Skeletal muscle cell (primary cell): Measurements from ENCODE around the gene IMMP2L.
A peak's percentile ranks its signal among the peaks of the same experiment; 100 is the strongest.

Experiments used
- DNase-seq: peaks from one replicate; pipeline ENCODE4 v3.0.0-alpha.2; 2010; ENCODE audit warnings: low read depth
- H3K4me3 ChIP-seq: 2 replicates; pipeline ENCODE4 v1.5.1; 2011; ENCODE audit warnings: low read depth, mild to moderate bottlenecking, control low read depth, low read length, moderate library complexity

IMMP2L gene

DNA sequence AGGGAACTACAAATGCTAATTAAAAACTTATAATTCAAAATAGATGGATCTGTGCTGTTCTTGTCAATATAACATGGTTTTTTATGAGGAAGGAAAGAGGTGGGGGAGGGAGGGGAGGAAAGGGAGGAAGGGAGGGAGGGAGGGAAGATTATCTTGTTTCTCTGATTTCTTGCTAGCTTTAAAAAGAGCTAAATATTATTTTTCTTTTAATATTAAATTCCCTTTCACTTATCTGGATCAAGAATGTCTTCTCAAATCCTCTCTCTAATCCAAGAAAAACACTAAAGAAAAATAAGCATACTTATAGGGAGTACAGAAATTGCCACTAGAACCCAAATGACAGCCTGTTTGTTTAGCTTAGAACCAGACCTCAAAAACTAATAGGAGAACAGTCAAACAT, 416.2 kb downstream of the IMMP2L start:
- no peak overlapping the region for H3K4me3 ChIP-seq
- no peak for DNase-seq

DNA sequence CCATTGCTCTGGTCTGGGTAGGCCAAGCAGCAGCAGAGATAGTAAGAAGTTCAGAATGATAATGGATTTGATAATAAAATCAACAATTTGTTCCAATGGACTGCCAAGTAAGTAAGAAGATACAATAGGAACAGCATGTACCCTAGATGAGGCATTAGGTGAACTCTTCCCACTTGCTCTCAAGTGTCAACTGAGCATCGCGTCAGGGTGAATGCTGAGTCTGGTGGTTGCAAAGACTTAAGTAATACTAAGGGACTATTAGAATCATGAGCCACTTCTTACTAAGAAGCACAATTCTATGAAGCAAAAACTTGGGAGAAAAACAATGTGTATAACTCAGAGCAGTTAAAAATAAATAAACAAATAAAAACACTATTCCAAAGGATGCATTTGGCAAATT, 416.8 kb downstream of the IMMP2L start:
- peak; percentile 33 for DNase-seq

GRCh38 chr7:111140091-111140865, 422.0 kb downstream of the IMMP2L start:
- DNase-seq = no peak
- no peak overlapping the region for H3K4me3 ChIP-seq

More for the DNA sequence above, 416.8 kb downstream of the IMMP2L start:
- H3K4me3 ChIP-seq = no peak overlapping the region

GRCh38 chr7:111138586-111138985, 423.7 kb downstream of the IMMP2L start:
- DNase-seq = no peak
- H3K4me3 ChIP-seq = no peak overlapping the region

DNA sequence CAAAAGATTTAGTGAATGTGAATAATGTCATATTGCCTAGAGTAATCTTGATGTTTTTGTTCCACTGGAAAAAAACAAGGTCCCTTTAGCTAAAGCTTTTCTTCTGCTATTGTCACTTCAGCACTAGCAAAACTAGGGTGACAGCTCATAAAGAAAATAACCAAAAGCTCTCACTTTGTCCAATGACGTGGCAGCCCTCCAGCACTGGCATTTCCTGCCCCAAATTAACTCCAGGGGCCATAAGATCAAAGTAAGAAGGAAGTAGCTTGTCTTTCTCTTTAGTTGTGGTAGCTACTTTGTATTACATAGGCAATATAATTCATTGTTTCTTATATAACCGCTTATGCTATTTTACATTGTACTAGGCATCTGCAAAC, 424.1 kb downstream of the IMMP2L start:
- no peak for DNase-seq
- H3K4me3 ChIP-seq = no peak overlapping the region

GRCh38 chr7:111137296-111138192, 424.7 kb downstream of the IMMP2L start:
- no peak overlapping the region for H3K4me3 ChIP-seq
- no peak for DNase-seq

DNA sequence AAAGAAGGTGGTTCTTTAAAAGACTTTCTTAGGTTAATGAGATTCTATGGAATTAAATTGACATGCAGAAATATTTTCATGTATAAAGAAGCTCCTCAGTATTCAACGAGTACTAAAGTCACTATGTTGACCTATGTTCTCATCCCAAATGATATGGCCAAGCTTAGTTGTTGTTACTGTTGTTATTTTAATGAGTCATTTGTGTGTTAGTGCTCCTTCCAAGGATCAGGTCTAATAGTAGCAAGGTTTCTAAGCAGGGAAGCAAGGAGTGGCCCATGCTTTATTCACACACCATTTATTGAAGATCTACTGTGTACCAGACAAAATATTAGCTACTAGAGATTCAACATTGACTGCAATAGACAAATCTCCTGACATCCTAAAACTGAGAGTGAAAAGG, 429.5 kb downstream of the IMMP2L start:
- no peak for DNase-seq
- no peak overlapping the region for H3K4me3 ChIP-seq

DNA sequence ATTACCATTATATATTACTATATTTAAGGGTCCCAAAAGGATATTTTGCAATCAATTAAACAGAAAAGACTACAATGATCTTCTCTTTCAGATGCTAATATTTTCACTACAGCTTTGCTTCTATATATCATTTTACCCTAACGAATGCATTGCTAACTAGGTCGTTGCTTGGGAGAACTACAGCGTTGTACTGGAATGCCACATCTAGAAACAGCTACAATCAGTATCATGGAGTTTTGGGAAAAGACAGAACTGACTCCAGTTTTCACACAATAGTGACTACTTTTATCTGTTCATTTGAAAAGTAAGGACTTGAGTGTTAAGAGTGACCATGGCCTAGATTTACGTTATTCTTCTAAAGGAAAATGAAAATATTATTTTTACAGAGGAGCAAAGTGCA, 432.9 kb downstream of the IMMP2L start:
- no peak for DNase-seq
- H3K4me3 ChIP-seq = no peak overlapping the region

GRCh38 chr7:111126987-111127386, 435.3 kb downstream of the IMMP2L start:
- no peak overlapping the region for H3K4me3 ChIP-seq
- no peak for DNase-seq

- H3K4me3 ChIP-seq = no peak overlapping the region
- no peak for DNase-seq
These were observed 446.3 kb downstream of the IMMP2L start for GRCh38 chr7:111115966-111116365.

DNA sequence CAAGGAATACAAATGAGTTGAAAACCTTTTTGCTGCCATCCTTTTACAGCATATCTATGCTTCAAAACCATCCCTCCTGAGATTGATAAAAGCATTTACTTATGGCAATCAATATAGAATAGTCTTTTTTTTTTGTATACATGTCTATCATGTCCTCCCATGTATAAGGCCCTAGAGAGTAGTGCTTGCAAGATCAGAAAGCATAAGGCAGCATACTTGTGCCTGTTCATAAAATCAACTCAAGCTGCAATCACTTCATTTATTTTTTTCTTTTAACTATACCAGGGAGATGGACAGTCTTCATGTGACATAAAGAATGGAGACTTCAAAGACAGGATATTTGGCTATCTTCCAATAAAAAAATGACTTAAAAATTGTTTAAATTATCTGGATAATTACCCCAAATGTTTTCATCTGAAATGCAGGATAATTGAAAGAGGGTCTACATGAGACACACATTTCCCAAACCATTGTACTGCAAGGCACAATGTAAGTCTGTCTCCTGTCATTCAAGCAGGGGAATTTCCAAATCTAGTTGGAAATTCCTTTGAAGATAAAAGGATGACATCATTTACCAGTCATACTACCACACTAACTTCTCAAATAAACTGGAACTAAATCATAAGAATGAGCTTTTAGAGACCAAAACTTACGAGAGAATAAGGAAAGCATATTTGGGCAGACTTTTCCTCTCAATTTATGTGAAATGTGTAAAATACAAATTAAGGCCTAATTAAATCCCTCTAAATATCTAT, 448.9 kb downstream of the IMMP2L start:
- no peak overlapping the region for H3K4me3 ChIP-seq
- DNase-seq = no peak

DNA sequence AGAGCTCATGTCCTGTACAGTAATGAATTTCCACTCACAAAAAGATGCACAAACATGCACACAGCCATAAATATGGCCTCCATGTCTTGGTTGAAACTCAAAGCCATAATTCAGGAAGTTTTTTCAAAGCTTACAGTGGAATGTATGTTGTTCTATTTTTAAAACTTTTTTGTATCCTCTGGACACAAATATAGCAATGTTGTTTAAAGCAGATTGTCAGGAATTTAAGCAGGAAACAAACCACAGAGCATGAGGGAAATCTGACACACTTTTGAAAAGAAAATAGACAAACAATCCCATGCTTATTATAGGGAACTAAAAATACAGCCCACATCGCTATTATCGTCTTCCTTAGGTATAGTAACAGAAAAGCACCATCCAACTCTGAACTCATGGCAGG, 449.9 kb downstream of the IMMP2L start:
- DNase-seq = no peak
- no peak overlapping the region for H3K4me3 ChIP-seq

DNA sequence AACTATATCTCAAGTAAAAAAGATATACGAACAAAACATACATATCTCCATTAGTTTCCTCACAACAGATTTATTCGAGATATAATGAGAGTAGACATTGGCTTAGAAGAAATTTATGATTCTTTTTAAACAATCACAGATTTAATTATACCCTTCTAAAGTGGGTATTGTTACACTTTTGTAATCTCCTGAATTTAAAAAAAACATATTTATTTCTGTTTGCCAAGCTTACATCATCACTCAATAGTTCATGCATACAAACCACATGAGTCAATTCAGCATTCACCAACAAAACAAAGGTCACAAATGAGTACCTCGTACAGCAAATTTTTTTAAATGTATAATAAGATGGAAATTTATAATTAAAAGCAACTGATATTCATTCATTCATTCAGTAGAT, 453.8 kb downstream of the IMMP2L start:
- DNase-seq = peak; percentile 23

DNA sequence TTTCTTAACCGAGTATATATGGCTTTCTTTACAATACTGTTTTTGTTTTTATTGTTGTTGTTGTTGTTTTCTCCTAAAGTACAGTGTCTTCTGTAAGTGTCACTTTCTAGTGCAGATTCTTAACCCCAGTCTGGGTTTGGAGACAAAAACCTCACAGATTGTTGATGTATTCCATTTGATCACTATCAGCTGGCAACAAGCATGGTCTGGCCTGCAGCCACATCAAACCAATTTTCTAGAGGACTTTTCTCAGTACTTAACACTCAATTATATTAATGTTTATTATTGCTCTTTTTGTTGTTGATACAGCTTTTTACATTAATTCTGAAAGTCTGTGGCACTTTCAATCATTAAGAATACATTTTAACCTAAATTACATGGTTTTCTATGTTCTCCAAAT, 454.3 kb downstream of the IMMP2L start:
- no peak overlapping the region for H3K4me3 ChIP-seq
- DNase-seq = no peak

More for the DNA sequence above, 453.8 kb downstream of the IMMP2L start:
- H3K4me3 ChIP-seq = no peak overlapping the region

- no peak overlapping the region for H3K4me3 ChIP-seq
- DNase-seq = no peak
These were observed 454.7 kb downstream of the IMMP2L start for GRCh38 chr7:111107579-111107978.

- no peak for DNase-seq
- no peak overlapping the region for H3K4me3 ChIP-seq
These were observed 457.0 kb downstream of the IMMP2L start for GRCh38 chr7:111105269-111105668.

DNA sequence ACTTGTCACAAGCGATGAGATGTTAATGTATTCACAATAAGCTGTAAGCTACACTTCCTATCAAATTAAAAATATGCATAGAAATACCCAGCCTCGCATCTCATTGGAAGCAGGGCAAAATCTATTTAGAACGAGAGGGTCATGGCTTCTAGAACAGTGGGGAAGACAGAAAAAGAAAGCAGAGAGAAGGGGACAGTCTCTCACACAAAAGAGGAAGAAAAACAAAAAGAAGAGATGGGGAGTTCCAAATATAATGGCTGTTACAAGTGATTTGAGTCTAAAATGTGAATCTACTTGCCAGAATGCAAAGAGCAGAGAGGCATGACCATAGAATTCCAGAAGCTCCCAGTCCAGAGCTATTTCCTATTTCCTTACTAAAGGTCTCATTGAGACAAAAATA, 457.6 kb downstream of the IMMP2L start:
- H3K4me3 ChIP-seq = no peak overlapping the region
- no peak for DNase-seq

DNA sequence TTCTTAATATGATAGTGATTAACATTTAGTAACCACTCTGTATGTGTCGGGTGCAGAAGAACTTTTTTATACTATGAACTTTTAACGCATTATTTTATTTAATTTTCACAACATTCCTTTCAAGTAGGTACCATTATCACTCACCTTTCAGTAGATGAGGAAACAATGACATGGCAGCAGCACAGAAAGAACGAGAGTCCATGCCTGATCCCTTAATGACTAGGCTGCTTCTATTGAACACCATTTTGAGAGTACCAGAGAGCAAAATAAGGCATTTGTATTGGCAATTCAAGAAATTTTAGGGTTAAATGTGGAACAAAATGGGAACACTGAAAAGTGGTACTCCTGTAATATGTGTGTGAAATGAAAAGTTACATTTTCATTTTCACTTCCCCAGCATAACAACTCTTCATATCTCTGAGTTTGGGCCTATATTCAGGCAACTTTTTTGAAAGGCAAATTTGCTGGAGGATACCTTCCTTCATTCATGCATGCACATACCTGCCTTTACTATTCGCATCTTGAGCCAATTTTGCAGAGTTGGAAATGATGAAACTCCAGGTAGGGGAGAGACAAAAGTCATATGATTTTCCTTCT, 458.5 kb downstream of the IMMP2L start:
- no peak overlapping the region for H3K4me3 ChIP-seq
- no peak for DNase-seq

GRCh38 chr7:111103136-111103535, 459.2 kb downstream of the IMMP2L start:
- no peak for DNase-seq
- no peak overlapping the region for H3K4me3 ChIP-seq
